Astrocyte (in vitro differentiated cells and primary cell): ENCODE measurements around the gene PLOD1.

Experiments used
- CTCF ChIP-seq: IDR thresholded peaks from 2 replicates; pipeline ENCODE4 v1.5.1; 2011; ENCODE audit warnings: low read depth, mild to moderate bottlenecking, inconsistent platforms, low read length, moderate library complexity; ENCODE audit not compliant: insufficient read depth
- EZH2 ChIP-seq: IDR thresholded peaks from 2 replicates; pipeline ENCODE4 v1.6.1; 2012; ENCODE audit warnings: mild to moderate bottlenecking, low read length, inconsistent platforms; ENCODE audit not compliant: insufficient read depth

GRCh38 chr1:11906870-11907269 lies 27.6 kb upstream of the PLOD1 start:
- TF ChIP-seq CTCF: no peak
- TF ChIP-seq EZH2: no peak
